GM21528 (cell line): ENCODE measurements around the gene OIP5.
"Not testable (repeated sequence)": the region's sequence is repeated elsewhere in the genome, so short reads cannot be mapped to it uniquely, and the experiment has no call there.

ENCODE experiments used
- ATAC-seq: cut with Tn5 transposase; IDR thresholded peaks from one replicate; pipeline ENCODE4 v1.9.1; 2021; ENCODE audit warnings: mild to moderate bottlenecking, moderate library complexity; ENCODE audit not compliant: unreplicated experiment, low FRiP score

OIP5 gene

GRCh38 chr15:41262571-41262970 is 69.8 kb downstream of the OIP5 start:
- no peak for ATAC-seq

DNA sequence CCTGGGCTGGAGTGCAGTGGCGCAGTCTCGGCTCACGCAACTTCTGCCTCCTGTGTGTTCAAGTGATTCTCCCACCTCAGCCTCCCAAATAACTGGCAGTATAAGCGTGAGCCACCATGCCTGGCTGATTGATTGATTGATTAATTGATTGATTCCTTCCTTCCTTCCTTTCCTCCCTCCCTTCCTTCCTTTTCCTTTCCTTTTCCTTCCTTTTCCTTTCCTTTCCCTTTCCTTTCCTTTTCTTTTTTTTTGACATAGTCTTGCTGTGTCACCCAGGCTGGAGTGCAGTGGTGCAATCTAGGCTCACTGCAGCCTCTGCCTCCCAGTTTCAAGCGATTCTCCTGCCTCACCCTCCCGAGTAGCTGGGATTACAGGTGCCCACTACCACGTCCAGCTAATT is 71.5 kb downstream of the OIP5 start:
- ATAC-seq: not testable (repeated sequence)

- ATAC-seq: no peak
Observed at GRCh38 chr15:41259546-41260189, 72.7 kb downstream of the OIP5 start.
